ENCODE data around the gene DENND5B.
"Not testable (repeated sequence)": the region's sequence is repeated elsewhere in the genome, so short reads cannot be mapped to it uniquely, and the experiment has no call there.

Gene DENND5B

DNA sequence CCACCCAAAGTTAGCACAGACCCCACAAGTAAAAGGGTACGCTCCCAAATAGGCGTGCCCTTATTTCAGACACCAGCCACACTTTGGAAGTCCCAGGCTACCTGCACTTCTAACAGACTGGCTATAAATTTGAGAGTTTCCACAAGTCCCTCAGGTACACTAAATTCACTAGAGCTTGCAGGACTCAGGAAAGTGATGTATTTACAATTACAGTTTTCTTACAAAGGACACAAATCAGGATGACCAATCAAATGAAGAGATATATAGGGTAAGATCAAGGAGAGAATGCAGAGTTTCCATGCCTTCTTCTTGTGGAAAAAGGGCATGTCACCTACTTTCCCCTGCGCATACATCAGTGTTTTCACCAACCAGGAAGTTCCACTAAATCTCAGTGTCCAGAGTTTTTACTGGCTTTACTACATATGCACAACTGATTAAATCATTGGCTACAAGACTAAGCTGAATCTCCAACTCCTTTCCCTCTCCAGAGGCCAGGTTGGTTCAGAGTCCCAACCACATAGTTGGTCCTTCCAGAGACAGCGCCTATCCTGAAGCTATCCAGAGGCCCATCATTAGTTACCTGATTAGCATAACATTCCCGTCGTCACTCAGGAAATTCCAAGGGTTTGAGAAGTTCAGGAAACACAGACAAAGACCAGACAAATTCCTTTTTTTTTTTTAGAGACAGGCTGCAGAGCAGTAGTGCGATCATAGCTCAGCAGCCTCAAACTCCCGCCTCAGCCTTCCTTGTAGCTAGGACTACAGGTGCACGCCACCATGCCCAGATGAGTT is 84.2 kb downstream of the DENND5B start:
- DNase-seq (ENCODE audit: low spot score) = peak; percentile 67

DNA sequence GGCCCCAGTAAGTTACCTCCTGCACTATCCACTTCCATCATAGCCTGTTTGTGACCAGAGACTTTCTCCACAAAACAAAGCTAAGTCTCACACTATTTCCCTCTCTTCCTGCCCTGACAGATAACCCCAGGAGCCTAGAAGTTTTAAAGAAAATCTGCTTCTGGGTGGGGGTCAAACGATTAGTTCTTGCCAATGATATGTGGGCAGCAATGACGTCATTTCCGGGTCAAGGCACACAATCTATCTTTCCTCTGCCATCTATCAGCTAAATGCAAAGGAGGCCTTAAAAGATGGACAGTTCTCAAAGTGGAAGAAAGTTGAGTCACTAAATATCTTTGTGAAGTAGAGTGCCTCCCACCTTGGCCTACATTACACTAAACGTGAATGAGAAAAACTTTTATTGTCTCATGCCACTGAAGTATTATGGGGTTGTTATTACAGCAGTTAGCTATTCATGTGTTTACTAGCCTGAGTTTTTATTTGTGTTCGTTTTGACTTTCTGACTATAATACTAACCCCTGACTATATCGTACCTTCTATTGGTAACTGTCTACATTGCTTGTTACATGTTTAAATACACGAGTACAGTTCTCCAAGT is 86.2 kb downstream of the DENND5B start:
- DNase-seq (ENCODE audit: low spot score) = no peak

DNA sequence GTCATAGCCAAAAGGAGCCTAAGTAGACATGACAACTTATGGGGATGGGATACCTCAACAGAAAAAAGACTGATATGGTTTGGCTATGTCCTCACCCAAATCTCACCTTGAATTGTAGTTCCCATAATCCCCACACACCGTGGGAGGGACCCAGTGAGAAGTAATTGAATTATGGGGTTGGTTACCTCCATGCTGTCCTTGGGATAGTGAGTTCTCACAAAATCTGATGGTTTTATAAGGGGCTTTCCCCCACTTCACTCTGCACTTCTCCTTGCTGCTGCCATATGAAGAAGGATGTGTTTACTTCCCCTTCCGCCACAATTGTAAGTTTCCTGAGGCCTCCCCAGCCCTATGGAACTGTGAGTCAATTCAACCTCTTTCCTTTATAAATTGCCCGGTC is 89.9 kb downstream of the DENND5B start:
- DNase-seq (ENCODE audit: low spot score) = not testable (repeated sequence)

DNA sequence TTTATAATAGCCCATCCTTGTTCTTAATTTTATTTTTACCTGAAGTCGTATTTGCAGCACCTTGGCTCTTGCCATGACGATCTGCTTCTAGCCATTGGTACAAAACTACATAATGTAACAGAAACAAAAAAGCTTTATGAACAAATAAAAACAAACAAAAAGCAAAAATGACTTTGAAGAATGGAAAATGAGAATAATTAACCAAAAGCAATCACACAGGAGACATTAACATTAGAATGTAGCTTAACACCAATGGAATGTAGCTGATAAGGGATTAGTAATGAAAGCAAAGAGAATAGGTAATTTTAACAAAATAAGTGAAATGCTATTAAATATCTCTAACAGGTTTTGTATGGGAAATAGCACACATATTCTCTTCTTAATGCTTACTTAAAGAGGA is 91.4 kb downstream of the DENND5B start:
- DNase-seq (ENCODE audit: low spot score) = no peak

DNA sequence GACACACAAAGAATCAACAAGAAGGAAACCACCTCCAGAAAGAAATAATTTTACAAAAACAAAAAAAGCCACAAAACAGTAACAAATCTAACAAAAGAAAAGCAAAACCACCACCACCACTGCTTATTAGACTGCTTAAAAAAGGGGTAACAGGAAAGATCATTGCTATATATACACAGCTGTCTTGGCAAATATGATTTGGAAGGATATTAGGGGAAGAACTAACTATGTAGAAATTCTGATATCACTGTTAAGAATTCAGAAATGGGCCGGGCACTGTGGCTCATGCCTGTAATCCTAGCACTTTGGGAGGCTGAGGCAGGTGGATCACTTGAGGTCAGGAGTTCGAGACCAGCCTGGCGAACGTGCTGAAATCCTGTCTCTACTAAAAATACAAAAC is 92.5 kb downstream of the DENND5B start:
- no peak for DNase-seq (ENCODE audit: low spot score)

DNA sequence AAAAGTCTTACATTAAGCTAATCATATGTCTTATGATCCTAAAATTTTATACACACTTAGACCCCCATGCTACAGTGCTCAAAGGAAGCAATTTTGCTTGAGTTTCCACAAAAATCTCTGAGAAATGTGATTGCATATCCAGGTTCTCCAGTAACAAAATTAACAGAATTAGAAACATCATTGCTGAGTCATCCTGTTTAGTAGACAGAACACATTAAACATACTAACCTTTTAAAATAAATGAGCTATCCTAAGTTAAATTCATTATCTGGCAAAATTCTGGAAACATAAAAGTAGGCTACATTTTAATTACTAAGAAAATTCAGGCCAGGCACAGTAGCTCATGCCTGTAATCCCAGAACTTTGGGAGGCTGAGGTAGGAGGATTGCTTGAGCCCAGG is 94.7 kb downstream of the DENND5B start:
- DNase-seq (ENCODE audit: low spot score) = no peak

DNA sequence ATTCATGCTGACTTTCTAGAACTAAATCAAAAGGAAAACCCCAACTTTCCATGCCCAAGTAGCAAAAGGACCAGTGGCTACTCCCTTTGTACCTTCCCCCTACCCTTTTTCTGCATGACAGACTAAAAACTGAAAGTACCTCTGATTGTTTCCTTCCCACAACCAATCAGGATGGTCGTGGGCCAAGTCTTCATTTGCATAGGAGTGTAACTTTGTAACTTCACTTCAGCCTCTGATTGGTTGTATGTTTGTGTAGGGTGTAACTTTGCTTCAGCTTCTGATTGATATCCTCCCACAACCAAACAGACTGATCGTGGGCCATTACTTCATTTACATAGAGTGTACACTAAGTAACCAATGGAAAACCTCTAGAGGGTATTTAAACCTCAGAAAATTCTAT is 96.5 kb downstream of the DENND5B start:
- no peak for DNase-seq (ENCODE audit: low spot score)

DNA sequence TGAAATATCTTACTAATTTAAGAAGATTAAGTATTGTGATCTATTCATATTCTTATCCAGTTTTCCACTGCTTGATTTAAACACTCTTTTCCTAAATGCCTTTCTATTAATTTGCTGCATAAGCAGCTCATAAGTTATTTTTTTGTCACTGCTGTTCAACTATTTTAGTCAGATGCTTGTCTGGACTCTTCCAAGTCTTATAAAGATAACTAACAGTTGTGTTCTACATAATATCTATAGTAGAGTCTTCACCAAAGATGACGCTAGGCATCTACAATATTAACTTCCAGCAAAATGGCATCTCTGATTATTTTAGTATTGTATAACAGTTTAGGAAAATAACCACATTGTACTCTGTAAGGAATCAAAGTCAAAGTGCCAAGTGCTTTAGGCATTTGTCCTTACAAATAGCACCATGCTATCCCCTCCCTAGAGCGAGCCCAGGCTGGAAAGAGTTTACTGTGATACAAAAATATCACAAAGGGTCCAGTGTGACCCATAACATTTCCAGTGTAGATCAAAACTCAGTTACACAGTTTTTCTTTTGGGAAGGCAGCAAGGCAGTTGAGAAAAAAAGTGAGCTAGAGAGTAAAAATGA is 98.2 kb downstream of the DENND5B start:
- DNase-seq (ENCODE audit: low spot score) = no peak

DNA sequence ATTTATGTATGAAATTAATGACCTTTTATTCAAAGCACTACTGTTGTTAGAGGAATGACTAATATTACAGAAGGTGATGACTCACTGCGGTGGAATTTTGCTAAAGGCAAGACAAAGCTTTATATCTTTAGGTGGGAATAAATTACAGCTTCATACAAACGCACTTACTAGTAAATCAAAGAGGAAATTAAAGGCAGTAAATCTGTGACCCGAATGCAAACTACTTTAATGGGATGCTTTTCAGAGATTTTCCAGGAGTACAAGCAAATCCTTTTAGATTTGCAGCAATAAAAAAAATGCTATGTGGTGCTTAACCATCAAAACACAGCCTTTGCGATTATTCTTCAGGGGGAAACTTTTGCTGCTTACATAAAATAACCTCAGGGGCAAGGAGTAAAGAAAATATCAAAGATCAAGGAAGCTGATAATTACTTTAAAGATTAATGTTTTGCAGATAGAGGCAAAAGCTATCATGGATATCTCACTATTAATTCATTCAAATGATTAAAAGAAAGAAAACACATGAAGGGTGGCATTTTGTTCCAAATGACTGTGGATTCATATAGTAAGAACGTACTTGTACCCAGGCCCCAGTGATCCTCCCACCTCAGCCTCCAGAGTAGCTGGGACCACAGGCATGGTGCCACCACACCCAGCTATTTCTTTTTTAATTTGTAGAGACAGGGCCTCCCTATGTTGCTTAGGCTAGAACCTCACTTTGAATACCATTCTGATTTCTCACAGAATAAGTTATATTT is 98.9 kb downstream of the DENND5B start:
- DNase-seq (ENCODE audit: low spot score) = peak; percentile 90

DNA sequence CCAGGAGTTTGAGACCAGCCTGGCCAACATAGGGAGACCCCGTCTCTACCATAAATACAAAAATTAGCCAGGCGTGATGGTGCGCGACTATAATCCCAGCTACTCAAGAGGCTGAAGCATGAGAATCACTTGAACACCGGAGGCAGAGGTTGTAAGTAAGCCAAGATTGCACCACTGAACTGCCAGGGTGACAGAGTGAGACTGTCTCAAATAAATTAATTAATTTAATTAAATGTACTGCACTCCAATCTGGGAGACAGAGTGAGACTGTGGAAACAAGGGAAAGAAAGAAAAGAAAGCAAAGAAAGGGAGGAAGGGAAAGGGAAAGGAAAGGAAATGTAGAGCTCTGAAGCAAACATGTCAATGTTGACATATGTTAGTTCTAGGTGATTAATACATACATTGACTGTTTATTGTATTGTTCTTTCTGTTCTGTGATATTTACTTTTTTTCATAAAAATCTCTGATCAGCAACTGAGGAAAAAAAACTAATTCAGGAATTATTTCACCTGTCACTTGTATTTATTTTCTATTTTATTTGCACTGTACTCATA is 99.6 kb downstream of the DENND5B start:
- no peak for DNase-seq (ENCODE audit: low spot score)

DNA sequence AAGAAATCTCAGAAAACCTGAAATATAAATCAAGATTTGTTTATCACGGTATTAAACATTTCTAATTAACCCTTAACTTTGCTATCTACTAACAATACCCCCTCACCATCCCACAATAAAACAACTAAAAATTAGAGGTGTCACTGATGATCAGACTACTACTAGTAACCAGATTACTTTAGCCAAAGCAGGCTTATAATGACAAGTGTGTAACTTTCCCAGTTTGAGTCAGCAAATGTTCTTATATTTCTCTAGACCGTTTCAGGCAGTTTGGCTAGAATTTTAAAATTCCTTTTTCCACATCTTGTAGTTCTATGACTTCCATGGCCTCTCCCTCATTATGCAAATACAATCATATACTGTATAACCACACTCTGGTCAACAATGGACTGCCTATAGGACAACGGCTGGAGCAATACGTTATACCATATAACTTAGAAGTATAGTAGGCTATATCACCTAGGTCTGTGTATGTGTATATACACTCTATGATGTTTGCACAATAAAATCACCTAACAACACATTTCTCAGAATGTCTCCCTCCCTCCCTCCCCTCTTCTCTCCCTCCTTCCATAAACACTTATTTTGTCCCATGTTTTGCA is 102.1 kb downstream of the DENND5B start:
- no peak for DNase-seq (ENCODE audit: low spot score)

DNA sequence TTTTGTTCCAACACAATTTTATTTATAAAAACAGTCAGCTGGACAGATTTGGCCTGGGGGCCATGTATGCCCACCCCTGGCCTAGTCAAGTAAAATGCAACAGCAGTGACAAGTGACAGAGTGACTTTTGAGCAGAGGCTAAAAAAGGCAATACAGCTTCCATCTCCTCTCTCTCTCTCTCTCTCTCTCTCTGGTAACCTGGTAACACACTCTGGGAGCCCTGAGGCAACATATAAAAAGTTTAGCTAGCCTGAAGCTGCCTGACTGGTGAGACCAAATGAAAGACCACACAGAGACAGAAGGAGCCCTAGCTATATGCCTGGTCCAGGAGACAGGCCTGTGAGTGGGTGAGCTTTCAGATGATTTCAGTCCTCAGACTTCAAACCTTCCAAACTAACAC is 105.4 kb downstream of the DENND5B start:
- no peak for DNase-seq (ENCODE audit: low spot score)

DNA sequence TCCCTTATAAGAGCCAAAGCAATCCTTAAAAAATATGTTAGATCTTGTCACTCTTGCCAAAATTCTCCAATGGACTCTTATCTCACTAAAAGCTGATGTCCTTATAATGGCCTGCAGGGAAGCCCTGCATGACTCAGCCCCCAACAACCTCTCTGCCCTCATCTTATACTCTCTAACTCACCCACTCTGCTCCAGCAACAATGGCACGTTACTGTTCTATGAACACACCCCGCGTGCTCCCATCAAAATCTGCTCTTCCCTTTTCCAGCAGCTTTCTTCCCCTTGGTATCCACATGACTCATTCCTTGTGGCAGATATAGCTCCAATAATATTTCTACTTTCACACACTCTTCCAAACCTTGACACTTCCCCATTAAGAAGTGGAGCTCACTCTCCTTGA is 108.1 kb downstream of the DENND5B start:
- DNase-seq (ENCODE audit: low spot score) = no peak

DNA sequence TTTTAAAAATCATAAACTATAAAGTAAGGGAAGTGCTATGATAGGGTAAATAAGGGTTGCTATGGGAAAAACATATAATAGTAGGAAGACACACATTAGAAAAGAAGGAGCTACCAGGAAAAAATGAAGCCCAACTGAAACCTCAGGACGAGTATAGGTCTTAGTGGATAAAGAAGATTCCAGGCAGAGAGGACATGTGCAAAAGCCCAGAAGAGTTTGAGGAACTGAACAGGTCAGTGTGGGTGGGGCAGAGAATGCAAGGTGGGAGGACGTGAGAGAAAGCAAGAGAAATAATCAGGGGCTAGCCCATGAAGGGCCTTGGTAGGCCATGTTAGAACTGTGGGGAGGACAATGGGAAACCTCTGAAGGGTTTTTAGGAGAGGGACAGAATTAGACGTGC is 109.5 kb downstream of the DENND5B start:
- no peak for DNase-seq (ENCODE audit: low spot score)

DNA sequence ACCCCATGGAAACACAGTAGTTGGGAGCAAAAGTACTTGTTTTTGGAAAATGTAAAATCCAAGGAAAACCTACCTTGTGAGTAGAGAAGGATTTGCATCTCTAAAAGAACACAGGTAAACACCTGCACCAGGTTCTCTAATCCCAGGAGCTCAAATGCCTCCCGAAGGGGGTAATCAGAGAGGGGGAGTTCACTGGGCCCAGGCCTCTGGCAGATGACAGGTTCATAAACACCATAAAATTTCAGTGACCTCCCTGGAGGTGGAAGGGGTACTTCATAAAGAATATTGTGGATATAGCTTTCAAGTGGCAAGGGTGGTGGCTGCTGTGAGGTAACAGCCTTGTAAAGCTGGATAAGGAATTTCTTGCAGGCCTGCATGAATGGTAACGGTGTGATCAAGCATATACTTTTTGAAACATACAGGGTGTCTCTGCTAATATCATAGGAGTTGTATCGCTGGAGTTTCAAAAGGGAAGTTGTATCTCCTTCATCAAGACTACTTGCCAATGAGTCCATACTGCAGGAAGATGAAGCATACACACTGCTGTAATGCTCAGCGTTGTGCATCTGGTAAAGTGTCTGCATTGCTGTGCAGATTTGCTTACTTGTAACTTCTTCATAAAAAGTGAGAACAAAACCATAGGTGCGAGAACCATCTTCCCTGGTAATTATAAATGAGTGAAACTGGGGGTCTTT is 111.3 kb downstream of the DENND5B start:
- DNase-seq (ENCODE audit: low spot score) = no peak

DNA sequence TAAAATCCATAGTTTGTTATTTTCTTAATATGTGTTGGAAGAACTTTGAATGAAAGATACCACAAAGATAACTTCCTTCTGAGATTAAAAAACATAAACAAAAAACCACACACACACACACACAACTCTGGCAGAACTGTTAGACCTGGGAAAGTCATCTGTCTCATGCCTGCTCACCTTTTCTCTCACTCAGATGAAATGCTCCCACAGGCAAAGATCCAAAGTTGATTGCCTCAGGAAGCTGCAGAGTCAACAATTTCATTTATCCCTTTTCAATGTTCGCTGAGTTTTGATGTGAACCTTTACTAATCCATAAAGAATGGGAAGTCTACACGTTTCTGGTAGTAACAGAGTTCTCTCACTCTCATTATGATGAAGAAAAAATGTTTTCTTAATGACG is 112.0 kb downstream of the DENND5B start:
- no peak for DNase-seq (ENCODE audit: low spot score)

DNA sequence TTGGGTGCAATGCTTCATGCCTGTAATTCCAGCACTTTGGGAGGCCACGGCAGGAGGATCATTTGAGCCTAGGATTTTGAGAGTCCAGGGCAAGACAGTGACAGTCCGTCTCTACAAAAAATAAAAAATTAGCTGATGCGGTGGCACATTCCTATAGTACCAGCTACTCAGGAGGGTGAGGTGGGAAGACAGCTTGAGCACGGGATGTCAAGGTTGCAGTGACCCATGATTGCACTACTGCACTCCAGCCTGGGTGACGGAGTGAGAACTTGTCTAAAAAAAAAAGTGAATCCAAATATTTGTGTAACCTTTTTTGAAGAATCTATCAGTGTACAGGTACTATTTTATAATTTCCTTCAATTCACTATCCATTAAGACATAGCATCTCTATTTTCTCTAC is 112.5 kb downstream of the DENND5B start:
- DNase-seq (ENCODE audit: low spot score) = no peak

DNA sequence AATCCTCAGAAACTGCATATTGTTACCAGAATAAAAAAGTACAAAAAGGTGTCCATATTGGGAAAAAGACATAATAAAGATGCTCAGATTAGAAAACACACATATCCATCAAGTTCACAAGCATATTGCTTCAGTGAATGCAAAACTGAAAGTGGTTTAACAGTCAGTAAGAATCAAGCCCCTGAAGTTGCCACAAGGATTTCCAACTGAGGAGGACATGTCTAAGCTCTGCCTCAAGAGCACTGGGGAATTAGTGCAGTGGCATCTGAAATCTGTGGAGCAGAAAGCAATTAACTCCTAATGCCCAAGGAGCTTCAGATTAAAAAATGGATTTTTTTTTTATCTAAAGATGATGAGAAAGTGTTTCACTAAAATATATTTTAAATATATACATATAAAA is 113.2 kb downstream of the DENND5B start:
- DNase-seq (ENCODE audit: low spot score) = no peak

DNA sequence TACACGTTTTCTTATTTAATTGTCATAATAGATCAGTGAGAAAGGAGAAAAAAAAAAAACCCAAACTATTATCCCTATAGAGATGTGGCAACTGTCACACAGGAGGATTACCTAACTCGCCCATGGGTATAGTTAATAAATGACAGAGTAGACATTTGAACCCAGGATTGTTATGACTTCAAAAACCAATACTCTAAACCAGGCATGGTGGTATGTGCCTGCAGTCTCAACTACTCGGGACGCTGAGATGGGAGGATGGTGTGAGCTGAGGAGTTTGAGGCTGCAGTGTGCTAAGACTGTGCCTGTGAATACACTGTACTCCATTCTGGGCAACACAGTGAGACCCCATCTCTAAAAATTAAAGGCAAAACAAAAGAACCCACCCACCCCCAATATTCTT is 114.5 kb downstream of the DENND5B start:
- no peak for DNase-seq (ENCODE audit: low spot score)

DNA sequence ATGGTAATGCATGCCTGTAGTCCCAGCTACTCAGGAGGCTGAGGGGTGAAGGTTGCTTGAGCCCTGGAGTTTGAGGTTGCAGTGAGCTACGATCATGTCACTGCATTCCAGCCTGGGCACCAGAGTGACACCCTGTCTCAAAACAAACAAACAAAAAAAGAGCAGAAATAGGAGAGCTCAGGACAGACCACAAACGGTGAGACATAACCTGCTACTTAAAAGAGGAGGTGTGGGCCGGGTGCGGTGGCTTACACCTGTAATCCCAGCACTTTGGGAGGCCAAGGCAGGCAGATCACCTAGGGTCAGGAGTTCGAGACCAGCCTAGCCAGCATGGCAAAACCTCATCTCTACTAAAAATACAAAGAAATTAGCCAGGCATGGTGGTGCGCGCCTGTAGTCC is 115.3 kb downstream of the DENND5B start:
- DNase-seq (ENCODE audit: low spot score) = not testable (repeated sequence)

DNA sequence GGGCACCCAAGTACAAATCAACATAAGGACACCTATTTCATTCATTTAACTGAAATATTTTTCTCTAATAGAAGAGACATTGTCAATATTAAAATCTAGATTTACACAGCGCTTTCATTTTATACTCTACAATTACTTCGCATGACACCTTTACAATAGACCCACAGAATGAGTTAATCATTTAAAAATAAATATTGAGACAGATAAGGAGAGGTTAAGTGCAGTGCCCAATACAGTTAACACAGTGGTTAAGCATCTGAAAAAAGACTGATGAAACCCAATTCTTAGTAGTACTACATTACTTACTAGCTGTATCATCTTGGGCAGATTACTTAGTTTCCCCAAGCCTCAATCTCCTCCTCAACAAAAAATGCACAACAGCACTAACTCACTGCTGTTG is 116.2 kb downstream of the DENND5B start:
- no peak for DNase-seq (ENCODE audit: low spot score)

DNA sequence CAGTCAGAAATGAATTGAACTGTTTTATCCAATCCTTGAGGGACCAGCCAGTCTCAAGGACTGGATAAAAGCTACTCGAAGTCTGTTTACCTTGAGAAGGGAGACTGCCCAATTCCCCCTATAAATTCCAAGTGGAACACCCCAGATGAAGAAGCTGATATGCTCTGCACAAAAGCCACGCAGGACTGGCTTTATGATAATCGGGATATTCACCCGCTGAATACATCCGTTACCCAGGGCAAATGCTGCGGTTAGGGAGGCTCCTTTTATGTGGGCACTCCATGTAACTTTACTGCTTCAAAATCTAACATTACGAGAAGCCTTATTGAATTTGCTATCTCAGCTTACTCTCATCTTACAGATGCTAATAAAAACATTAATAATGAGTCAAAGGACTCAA is 119.1 kb downstream of the DENND5B start:
- DNase-seq (ENCODE audit: low spot score) = no peak
